Measurements from ENCODE around the gene CR1. TPM values are rescaled to one million over a fixed set of nuclear protein-coding genes. Genes with fewer than 3 reads are reported as not detected.
"Not testable (repeated sequence)": the region's sequence is repeated elsewhere in the genome, so short reads cannot be mapped to it uniquely, and the experiment has no call there.

The CR1 gene
- total RNA-seq, 4 donors from 2014 or later = 0.92 to 12.1 (median 2.6) TPM

DNA sequence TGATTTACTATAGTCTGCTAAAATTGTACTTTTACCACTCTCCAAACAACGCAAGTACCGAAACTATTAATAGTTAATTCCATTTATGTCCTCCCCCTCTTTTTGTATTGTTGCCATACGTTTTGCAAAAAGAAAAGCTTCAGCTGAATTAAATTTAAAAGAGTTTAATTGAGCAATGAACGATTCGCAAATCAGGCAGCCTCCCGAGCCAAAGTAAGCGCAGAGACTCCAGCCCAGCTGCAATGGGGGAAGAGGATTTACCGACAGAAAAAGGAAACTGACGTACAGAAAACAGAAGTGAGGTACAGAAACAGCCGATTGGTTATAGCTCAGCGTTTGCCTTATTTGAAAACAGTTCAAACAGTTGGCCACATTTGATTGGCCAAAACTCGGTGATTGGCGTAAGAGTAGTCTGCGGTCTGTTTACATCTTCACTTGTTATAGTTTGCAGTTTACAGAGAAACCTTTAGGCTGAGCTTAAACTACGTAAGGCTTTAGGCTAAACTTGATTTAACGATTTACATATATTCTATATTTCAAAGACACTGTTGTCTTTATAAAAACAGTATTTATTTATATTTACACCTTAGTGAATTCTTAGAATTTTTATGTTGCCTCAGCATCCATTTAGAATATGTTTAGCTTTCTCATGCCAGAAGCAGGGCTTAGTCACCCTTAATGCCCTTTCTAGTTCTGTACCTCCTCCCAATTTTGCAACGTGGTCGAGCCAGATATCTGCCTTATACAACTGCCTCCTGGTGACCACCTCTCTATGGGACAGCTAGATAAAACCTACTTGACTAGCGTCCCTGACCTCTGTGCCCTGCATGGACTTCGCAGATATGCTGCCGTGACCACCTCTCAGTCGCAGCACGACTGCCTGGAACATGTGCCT lies 23.8 kb downstream of the CR1 start:
- H3K27ac ChIP-seq (replicated peaks in 1 of 4) = no peak overlapping the region
- intact Hi-C loops (cut with DNase I) = no loop called here
- no peaks in the 10 kb centered on the region for H3K9me3 ChIP-seq
- H3K27me3 ChIP-seq = no peaks in the 10 kb centered on the region
- DNase-seq (ENCODE audit: extremely low spot score) = no peak
- 75% methylated on average over 23 of the region's 23 CpGs for WGBS
- TF ChIP-seq EP300 (IDR thresholded peaks at IDR 0.05) (no peak), POLR2AphosphoS5 (IDR thresholded peaks at IDR 0.05) (no peak), POLR2A (IDR thresholded peaks at IDR 0.05; ENCODE audit: low read depth) (no peak)
- TF ChIP-seq, protein P1, sequence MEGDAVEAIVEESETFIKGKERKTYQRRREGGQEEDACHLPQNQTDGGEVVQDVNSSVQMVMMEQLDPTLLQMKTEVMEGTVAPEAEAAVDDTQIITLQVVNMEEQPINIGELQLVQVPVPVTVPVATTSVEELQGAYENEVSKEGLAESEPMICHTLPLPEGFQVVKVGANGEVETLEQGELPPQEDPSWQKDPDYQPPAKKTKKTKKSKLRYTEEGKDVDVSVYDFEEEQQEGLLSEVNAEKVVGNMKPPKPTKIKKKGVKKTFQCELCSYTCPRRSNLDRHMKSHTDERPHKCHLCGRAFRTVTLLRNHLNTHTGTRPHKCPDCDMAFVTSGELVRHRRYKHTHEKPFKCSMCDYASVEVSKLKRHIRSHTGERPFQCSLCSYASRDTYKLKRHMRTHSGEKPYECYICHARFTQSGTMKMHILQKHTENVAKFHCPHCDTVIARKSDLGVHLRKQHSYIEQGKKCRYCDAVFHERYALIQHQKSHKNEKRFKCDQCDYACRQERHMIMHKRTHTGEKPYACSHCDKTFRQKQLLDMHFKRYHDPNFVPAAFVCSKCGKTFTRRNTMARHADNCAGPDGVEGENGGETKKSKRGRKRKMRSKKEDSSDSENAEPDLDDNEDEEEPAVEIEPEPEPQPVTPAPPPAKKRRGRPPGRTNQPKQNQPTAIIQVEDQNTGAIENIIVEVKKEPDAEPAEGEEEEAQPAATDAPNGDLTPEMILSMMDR (IDR thresholded peaks at IDR 0.05) = no peak
- no peaks in the 10 kb centered on the region for H3K4me1 ChIP-seq
- H3K4me3 ChIP-seq = no peak overlapping the region
- no peaks in the 10 kb centered on the region for H3K36me3 ChIP-seq

DNA sequence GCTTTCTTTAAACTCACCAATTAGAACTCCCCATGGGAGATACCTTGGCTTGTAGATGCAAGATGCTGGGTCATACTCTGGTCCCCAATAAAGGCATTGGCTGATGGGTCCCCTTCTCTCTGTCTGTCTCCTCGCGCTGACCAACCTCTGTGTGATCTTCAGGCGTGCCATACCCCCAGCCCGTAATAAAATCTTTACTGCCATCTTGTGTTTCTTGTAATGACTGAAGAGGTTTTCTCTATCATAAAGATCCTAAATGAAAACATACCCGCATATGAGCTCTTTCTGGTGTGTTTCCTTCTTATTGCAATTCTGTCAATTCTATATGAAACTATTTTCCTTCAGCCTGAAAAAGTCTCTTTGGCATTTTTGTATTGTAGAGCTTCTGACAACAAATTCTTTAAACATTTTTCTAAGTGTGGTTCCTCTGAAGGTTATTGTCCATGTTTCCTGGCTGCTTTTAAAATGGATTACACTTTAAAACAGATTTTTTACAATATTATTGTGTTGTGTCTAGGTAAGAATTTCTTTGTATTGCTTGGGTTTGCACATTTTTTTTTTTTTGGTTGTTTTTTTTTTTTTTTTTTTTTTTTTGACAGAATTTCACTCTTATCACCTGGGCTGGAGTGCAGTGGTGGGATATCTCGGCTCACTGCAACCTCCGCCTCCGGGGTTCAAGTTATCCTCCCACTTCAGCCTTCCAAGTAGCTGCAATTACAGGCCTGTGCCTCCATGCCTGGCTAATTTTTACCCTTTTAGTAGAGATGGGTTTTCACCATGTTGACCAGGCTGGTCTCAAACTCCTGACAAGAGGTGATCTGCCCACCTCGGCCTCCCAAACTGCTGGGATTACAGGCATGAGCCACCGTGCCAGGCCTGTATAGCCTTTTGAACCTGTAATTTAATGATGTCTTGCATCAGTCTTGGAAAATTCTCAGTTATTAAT lies 24.7 kb downstream of the CR1 start:
- H3K4me3 ChIP-seq; H3K4me1 ChIP-seq; H3K9me3 ChIP-seq; DNase-seq (ENCODE audit: extremely low spot score); H3K36me3 ChIP-seq; H3K27me3 ChIP-seq; intact Hi-C loops (cut with DNase I); H3K27ac ChIP-seq (replicated peaks in 1 of 4): not testable (repeated sequence)
- WGBS = 90% methylated on average over 10 of the region's 10 CpGs

DNA sequence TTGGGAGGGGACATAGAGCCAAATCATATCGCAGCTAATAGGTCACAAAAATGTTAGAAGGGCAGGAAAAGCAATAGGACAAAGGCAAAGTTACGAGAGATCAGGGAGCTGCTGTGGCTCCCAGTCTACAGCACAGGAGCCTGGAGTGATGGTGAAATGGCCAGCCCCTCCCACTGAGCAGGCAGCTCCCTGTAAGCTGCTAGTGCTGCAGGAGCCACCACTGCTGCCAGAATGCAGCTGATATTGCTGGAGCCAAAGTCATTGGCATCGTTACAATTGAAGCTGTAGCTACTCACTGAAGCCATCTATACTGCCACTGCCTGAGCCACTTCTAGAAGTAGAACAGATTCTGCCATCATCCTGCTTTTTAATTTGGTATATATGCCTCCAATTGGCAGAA lies 29.3 kb downstream of the CR1 start:
- H3K4me1 ChIP-seq; intact Hi-C loops (cut with DNase I); H3K27ac ChIP-seq (replicated peaks in 1 of 4); H3K36me3 ChIP-seq; H3K9me3 ChIP-seq; H3K27me3 ChIP-seq; H3K4me3 ChIP-seq; DNase-seq (ENCODE audit: extremely low spot score): not testable (repeated sequence)
- no CpG with 5 or more reads among the region's 3 CpGs for WGBS

DNA sequence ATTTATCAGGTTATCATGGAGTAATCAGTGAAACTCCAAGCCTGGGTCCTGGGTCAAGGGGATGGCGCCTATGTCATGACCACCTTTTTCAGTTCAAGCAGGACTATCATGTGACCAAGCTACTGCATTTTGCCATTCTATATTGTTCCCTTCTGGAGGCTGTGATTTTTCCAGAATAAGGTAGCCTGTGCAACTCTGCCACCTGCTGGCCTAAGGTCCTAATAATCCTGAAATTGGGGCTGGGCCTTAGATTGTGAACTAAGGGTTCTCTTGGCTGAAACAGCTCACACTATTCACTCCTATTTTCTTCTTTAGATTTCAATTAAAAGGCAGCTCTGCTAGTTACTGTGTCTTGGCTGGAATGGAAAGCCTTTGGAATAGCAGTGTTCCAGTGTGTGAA lies 32.4 kb downstream of the CR1 start:
- H3K36me3 ChIP-seq; H3K27me3 ChIP-seq; H3K4me3 ChIP-seq; intact Hi-C loops (cut with DNase I); H3K27ac ChIP-seq (replicated peaks in 1 of 4); DNase-seq (ENCODE audit: extremely low spot score); H3K4me1 ChIP-seq; H3K9me3 ChIP-seq: not testable (repeated sequence)
- no CpG with 5 or more reads among the region's 1 CpG for WGBS

DNA sequence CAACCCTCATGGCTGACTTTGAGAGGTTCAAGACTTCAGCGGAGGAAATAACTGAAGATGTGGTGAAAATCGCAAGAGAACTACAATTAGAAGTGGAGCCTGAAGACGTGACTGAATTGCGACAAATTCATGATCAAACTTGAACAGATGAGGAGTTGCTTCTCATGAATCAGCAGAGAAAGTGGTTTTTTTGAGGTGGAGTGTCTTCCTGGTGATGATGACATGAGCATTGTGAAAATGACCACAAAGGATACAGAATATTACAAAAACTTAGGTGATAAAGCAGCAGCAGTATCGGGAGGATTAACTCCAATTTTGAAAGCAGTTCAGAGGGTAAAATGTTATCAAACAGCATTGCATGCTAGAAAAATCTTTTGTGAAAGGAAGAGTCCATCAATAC lies 40.3 kb downstream of the CR1 start:
- intact Hi-C loops (cut with DNase I); H3K9me3 ChIP-seq: not testable (repeated sequence)
- no CpG with 5 or more reads among the region's 5 CpGs for WGBS

DNA sequence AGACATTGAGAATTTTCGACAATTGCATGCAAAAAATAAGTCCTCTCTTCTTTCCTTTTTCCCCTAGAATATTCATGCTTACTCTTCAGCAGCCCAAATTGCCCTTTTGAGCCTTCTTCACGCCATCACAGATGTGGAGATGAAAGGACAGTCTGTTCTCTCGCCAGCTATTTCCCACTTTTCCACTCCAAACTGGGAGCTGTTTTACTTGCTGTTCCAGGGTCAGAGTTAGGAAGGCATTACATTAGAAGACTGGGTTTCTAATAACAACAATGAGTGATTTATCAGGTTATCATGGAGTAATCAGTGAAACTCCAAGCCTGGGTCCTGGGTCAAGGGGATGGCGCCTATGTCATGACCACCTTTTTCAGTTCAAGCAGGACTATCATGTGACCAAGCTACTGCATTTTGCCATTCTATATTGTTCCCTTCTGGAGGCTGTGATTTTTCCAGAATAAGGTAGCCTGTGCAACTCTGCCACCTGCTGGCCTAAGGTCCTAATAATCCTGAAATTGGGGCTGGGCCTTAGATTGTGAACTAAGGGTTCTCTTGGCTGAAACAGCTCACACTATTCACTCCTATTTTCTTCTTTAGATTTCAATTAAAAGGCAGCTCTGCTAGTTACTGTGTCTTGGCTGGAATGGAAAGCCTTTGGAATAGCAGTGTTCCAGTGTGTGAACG lies 50.9 kb downstream of the CR1 start:
- H3K27ac ChIP-seq (replicated peaks in 1 of 4); intact Hi-C loops (cut with DNase I); H3K4me1 ChIP-seq; H3K27me3 ChIP-seq; H3K4me3 ChIP-seq; H3K9me3 ChIP-seq; DNase-seq (ENCODE audit: extremely low spot score); H3K36me3 ChIP-seq: not testable (repeated sequence)
- WGBS = no CpG with 5 or more reads among the region's 5 CpGs

More for the DNA sequence above, 40.3 kb downstream of the CR1 start:
- not testable (repeated sequence) for H3K27ac ChIP-seq (replicated peaks in 1 of 4); H3K4me3 ChIP-seq; DNase-seq (ENCODE audit: extremely low spot score); H3K36me3 ChIP-seq; H3K4me1 ChIP-seq; H3K27me3 ChIP-seq

DNA sequence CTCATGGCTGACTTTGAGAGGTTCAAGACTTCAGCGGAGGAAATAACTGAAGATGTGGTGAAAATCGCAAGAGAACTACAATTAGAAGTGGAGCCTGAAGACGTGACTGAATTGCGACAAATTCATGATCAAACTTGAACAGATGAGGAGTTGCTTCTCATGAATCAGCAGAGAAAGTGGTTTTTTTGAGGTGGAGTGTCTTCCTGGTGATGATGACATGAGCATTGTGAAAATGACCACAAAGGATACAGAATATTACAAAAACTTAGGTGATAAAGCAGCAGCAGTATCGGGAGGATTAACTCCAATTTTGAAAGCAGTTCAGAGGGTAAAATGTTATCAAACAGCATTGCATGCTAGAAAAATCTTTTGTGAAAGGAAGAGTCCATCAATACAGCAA lies 58.9 kb downstream of the CR1 start:
- H3K36me3 ChIP-seq; H3K4me3 ChIP-seq; H3K4me1 ChIP-seq; DNase-seq (ENCODE audit: extremely low spot score); H3K9me3 ChIP-seq; H3K27ac ChIP-seq (replicated peaks in 1 of 4); H3K27me3 ChIP-seq; intact Hi-C loops (cut with DNase I): not testable (repeated sequence)
- no CpG with 5 or more reads among the region's 5 CpGs for WGBS

Data from esophagus muscularis mucosa (tissue), 4 donors.